ENCODE measurements around the gene MKI67. TPM values are rescaled to one million over a fixed set of nuclear protein-coding genes. Genes with fewer than 3 reads are reported as not detected.

MKI67 gene
- total and polyA plus RNA-seq, 2 donors (not counting 1 experiment from before 2014, with no cell fraction given): 0.36 to 0.47 TPM

DNA sequence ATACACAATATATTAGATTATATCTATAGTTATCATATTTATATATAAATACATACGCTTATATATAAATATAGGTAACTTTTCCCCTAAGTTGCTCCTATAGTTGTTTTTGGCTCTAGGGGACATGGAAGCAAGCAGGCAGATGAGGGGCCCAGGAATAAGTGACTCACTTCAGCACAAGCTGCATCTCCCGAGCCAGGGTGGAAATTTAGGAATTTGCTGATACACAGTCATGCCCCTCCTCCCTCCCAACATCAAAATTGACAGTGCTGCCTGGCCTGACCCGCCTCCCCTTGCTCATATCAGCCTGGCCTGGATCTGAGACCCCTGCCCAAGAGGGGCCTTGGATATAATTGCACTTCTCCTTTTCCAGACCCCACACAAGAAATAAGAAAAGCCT, 33.8 kb downstream of the MKI67 start:
- POLR2A ChIA-PET: no interaction called here
- ATAC-seq (ENCODE audit: low read depth): no peak
- no peak overlapping the region for H3K27ac Mint-ChIP-seq

DNA sequence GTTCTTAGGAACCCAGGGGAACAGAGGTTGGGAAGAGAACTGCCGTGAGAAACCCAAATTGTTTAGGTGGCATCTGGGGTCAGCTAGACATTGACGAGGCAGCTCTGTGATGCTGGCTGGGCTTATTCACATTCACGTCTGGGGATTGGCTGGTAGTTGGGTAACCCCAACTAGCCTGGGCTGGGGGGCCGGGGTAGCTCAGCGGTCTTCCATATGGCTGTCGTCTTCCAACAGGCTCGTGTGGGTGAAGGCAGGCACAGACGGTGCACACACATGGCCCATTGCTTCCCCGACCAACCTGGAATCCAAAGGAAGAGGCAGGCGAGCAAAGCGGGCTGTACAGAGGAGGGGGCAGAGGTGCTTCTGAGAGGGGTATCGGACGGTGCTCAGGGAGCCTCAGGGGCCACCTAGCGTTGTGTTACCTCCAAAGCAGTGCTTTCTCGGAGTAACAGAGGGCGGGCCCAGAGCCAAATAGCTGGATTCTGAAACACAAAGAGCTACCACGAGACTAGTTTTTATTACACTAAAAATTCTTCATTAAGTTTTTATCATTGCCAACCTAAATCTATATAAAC, 34.5 kb downstream of the MKI67 start:
- CTCF ChIA-PET: no interaction called here
- no peaks in the 10 kb centered on the region for H3K9me3 Mint-ChIP-seq (ENCODE audit: insufficient read depth)

More for the DNA sequence above, 33.8 kb downstream of the MKI67 start:
- CTCF ChIA-PET: no interaction called here
- Mint-ChIP-seq H3K4me1 (peaks cover 12% of the 10 kb centered on the region), H3K4me3 (no peak overlapping the region), H3K9me3 (ENCODE audit: insufficient read depth) (no peaks in the 10 kb centered on the region), H3K27me3 (no peaks in the 10 kb centered on the region)
- H3K27ac ChIP-seq (ENCODE audit: low read length in 2 of 2): no peak overlapping the region
- H3K36me3 ChIP-seq (replicated peaks in 1 of 2; ENCODE audit: control extremely low read depth in 1 of 2, control insufficient read depth in 1 of 2, extremely low read depth in 1 of 2, insufficient read depth in 2 of 2, low read length in 1 of 2): peaks cover 0 to 2% of the 10 kb centered on the region in 2 experiments
- no peaks in the 10 kb centered on the region for H3K4me1 ChIP-seq (ENCODE audit: control insufficient read depth in 2 of 2, insufficient read depth in 2 of 2, low read length in 2 of 2)
- no peaks in the 10 kb centered on the region for H3K79me2 ChIP-seq (ENCODE audit: control insufficient read depth, insufficient read depth, low read length)
- TF ChIP-seq CTCF (IDR thresholded peaks at IDR 0.05) (no peak), EZH2 (IDR thresholded peaks at IDR 0.05; ENCODE audit: borderline replicate concordance, insufficient read depth, low read depth, low read length, poor library complexity, severe bottlenecking) (no peak)
- 93% methylated on average over 2 of the region's 3 CpGs for WGBS (ENCODE audit: insufficient coverage)
- no peak for DNase-seq
- H3K27me3 ChIP-seq (replicated peaks in 1 of 4; ENCODE audit: control extremely low read depth in 1 of 4, control insufficient read depth in 3 of 4, insufficient read depth in 4 of 4, low read length in 3 of 4): no peaks in the 10 kb centered on the region
- no peaks in the 10 kb centered on the region for H3K9me3 ChIP-seq (ENCODE audit: control extremely low read depth in 1 of 3, control insufficient read depth in 2 of 3, insufficient read depth in 1 of 3, low read length in 2 of 3)
- intact Hi-C loops (cut with micrococcal nuclease): no loop called here
- no peaks in the 10 kb centered on the region for H4K20me1 ChIP-seq (ENCODE audit: control insufficient read depth, insufficient read depth, low read length, poor library complexity, severe bottlenecking)
- H2AFZ ChIP-seq (ENCODE audit: insufficient read depth, low read depth, low read length, poor library complexity, severe bottlenecking): no peak overlapping the region
- no peak overlapping the region for H3K4me3 ChIP-seq (ENCODE audit: control extremely low read depth in 1 of 5, extremely low read depth in 1 of 5, insufficient read depth in 1 of 5, low read depth in 2 of 5, low read length in 4 of 5)
- no peak overlapping the region for H3K4me2 ChIP-seq (replicated peaks; ENCODE audit: low read depth, low read length, poor library complexity, severe bottlenecking)
- no peak overlapping the region for H3K9ac ChIP-seq (ENCODE audit: low read length)

More for the DNA sequence above, 34.5 kb downstream of the MKI67 start:
- Histone ChIP-seq H4K20me1 (ENCODE audit: control insufficient read depth, insufficient read depth, low read length, poor library complexity, severe bottlenecking) (no peaks in the 10 kb centered on the region), H3K4me2 (replicated peaks; ENCODE audit: low read depth, low read length, poor library complexity, severe bottlenecking) (no peak overlapping the region), H3K27me3 (replicated peaks in 1 of 4; ENCODE audit: control extremely low read depth in 1 of 4, control insufficient read depth in 3 of 4, insufficient read depth in 4 of 4, low read length in 3 of 4) (no peaks in the 10 kb centered on the region), H3K79me2 (ENCODE audit: control insufficient read depth, insufficient read depth, low read length) (no peaks in the 10 kb centered on the region), H3K9me3 (ENCODE audit: control extremely low read depth in 1 of 3, control insufficient read depth in 2 of 3, insufficient read depth in 1 of 3, low read length in 2 of 3) (no peaks in the 10 kb centered on the region), H3K9ac (ENCODE audit: low read length) (no peak overlapping the region), H3K27ac (ENCODE audit: low read length in 2 of 2) (no peak overlapping the region), H3K4me1 (ENCODE audit: control insufficient read depth in 2 of 2, insufficient read depth in 2 of 2, low read length in 2 of 2) (no peaks in the 10 kb centered on the region), H3K36me3 (replicated peaks in 1 of 2; ENCODE audit: control extremely low read depth in 1 of 2, control insufficient read depth in 1 of 2, extremely low read depth in 1 of 2, insufficient read depth in 2 of 2, low read length in 1 of 2) (no peaks in the 10 kb centered on the region), H2AFZ (ENCODE audit: insufficient read depth, low read depth, low read length, poor library complexity, severe bottlenecking) (no peak overlapping the region), H3K4me3 (ENCODE audit: control extremely low read depth in 1 of 5, extremely low read depth in 1 of 5, insufficient read depth in 1 of 5, low read depth in 2 of 5, low read length in 4 of 5) (no peak overlapping the region)
- Mint-ChIP-seq H3K27ac (no peak overlapping the region), H3K27me3 (no peaks in the 10 kb centered on the region), H3K4me1 (peaks cover 12% of the 10 kb centered on the region), H3K4me3 (no peak overlapping the region)
- no peak for ATAC-seq (ENCODE audit: low read depth)
- POLR2A ChIA-PET: no interaction called here
- intact Hi-C loops (cut with micrococcal nuclease): no loop called here
- no peak for TF ChIP-seq CTCF (IDR thresholded peaks at IDR 0.05)
- TF ChIP-seq EZH2 (IDR thresholded peaks at IDR 0.05; ENCODE audit: borderline replicate concordance, insufficient read depth, low read depth, low read length, poor library complexity, severe bottlenecking): no peak
- WGBS (ENCODE audit: insufficient coverage): 96% methylated on average over 14 of the region's 17 CpGs
- DNase-seq: no peak

All from B cell (primary cell).